HUES48 (cell line): ENCODE measurements around the gene AK5.
"Not testable (repeated sequence)": the region's sequence is repeated elsewhere in the genome, so short reads cannot be mapped to it uniquely, and the experiment has no call there.

Experiments used
- H3K27ac ChIP-seq: one replicate; pipeline ENCODE4 v1.7.0; 2013; ENCODE audit warnings: low read depth, low read length, inconsistent platforms
- H3K27me3 ChIP-seq: 2 replicates; pipeline ENCODE4 v1.6.1; 2013; ENCODE audit warnings: mild to moderate bottlenecking, low read length; ENCODE audit not compliant: control insufficient read depth, insufficient read depth
- H3K36me3 ChIP-seq: 2 replicates; pipeline ENCODE4 v1.6.1; 2013; ENCODE audit warnings: low read length; ENCODE audit not compliant: control insufficient read depth, insufficient read depth
- H3K4me1 ChIP-seq: 2 replicates; pipeline ENCODE4 v1.6.1; 2013; ENCODE audit warnings: mild to moderate bottlenecking, low read length; ENCODE audit not compliant: control insufficient read depth, insufficient read depth
- H3K4me3 ChIP-seq: 2 replicates; pipeline ENCODE4 v1.5.1; 2013; ENCODE audit warnings: mild to moderate bottlenecking, low read depth, low read length
- H3K9ac ChIP-seq: 2 replicates; pipeline ENCODE4 v1.6.1; 2013; ENCODE audit warnings: mild to moderate bottlenecking, low read depth, low read length, moderate library complexity
- H3K9me3 ChIP-seq: 2 replicates; pipeline ENCODE4 v1.6.1; 2013; ENCODE audit warnings: low read length; ENCODE audit not compliant: control insufficient read depth, insufficient read depth

Gene AK5

DNA sequence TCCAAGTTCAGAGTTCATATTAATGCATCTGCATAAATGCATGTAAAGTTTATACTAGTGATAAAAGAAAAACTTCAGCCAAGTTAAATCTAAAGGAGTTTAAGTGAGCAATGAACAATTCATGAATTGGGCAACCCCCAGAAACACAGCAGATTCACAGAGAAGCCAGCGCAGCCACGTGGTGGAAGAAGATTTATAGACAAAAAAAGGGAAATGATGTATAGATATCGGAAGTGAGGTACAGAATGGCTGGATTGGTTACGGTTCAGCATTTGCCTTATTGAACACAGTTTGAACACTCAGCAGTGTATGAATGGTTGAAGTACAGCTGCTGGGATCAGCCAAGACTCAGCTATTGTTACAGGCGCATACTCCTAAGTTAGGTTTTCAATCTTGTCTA lies 5.7 kb downstream of the AK5 start:
- Histone ChIP-seq H3K36me3 (no peaks in the 10 kb centered on the region), H3K27me3 (peaks cover 18% of the 10 kb centered on the region), H3K9ac (no peak overlapping the region), H3K9me3 (no peaks in the 10 kb centered on the region), H3K4me3 (no peak overlapping the region), H3K27ac (no peak overlapping the region), H3K4me1 (peaks cover 13% of the 10 kb centered on the region)

DNA sequence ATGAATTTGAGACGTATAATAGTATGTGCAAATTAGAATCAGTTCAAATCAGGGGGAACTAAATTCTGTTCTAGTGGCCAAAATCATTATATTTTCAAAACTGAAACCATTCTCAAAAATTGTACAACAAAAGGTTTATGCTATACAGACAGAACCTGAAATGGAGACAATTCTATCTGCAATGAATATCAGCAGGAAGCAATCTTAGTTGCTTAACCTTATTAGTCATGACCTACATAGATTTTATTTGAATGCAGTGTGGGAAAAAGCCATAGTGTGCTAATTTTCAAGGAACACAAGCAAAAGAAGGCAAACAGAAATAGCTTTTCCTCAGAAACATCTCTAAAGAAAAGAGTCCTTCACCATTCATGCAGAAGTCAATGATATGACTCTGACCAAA lies 6.5 kb downstream of the AK5 start:
- Histone ChIP-seq H3K4me1 (peaks cover 13% of the 10 kb centered on the region), H3K4me3 (no peak overlapping the region), H3K36me3 (no peaks in the 10 kb centered on the region), H3K27me3 (peaks cover 15% of the 10 kb centered on the region), H3K9ac (no peak overlapping the region), H3K27ac (no peak overlapping the region), H3K9me3 (no peaks in the 10 kb centered on the region)

GRCh38 chr1:77290576-77290975 lies 8.8 kb downstream of the AK5 start:
- no peaks in the 10 kb centered on the region for H3K27me3 ChIP-seq
- no peak overlapping the region for H3K4me3 ChIP-seq
- no peak overlapping the region for H3K9ac ChIP-seq
- no peaks in the 10 kb centered on the region for H3K36me3 ChIP-seq
- H3K9me3 ChIP-seq = no peaks in the 10 kb centered on the region
- H3K27ac ChIP-seq = no peak overlapping the region
- no peaks in the 10 kb centered on the region for H3K4me1 ChIP-seq

DNA sequence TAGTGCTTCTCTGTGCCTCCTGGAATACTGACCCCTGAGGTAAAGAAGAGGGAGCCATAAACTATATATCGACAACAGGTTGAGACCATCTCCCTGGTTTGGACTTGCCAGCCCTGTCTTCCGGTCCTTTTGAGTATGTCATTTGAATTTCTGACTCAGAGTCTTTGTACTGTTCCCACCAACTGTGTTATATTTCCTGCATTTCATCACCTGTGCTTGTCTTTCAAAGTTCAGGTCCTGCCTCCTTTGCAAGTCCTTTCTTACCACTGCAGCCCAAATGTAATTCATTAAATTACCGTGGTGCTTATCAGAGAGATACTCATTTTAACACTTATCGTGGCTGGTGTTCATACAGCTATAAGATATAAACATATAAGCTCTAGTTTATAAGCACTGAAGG lies 10.7 kb downstream of the AK5 start:
- H3K4me1 ChIP-seq = no peaks in the 10 kb centered on the region
- no peak overlapping the region for H3K9ac ChIP-seq
- no peaks in the 10 kb centered on the region for H3K9me3 ChIP-seq
- no peak overlapping the region for H3K27ac ChIP-seq
- H3K36me3 ChIP-seq = no peaks in the 10 kb centered on the region
- no peaks in the 10 kb centered on the region for H3K27me3 ChIP-seq
- no peak overlapping the region for H3K4me3 ChIP-seq

DNA sequence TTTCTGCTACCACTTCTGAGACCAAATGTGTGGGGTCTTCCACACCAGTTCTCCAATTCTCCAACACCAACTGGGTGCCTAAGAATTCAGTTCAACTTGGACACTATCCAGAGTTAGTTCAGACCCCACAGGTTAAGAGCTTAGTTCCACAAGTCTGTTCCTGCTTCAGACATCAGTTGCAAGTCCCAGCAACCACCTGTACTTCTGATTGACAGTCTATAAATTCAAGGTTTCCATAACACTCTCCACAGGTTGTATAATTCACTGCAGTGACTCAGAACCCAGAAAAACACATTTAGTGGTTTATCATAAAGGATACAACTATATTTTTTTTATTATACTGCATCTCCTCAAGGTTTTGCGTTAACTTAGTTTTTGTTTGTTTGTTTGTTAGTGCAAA lies 18.7 kb downstream of the AK5 start:
- no peak overlapping the region for H3K9ac ChIP-seq
- H3K4me1 ChIP-seq = no peaks in the 10 kb centered on the region
- H3K27ac ChIP-seq = no peak overlapping the region

GRCh38 chr1:77303387-77303786 lies 21.6 kb downstream of the AK5 start:
- H3K9me3 ChIP-seq = no peaks in the 10 kb centered on the region
- no peaks in the 10 kb centered on the region for H3K4me1 ChIP-seq
- H3K27me3 ChIP-seq = no peaks in the 10 kb centered on the region
- H3K9ac ChIP-seq = no peak overlapping the region
- H3K36me3 ChIP-seq = no peaks in the 10 kb centered on the region
- no peak overlapping the region for H3K27ac ChIP-seq
- H3K4me3 ChIP-seq = no peak overlapping the region

More for the DNA sequence above, 18.7 kb downstream of the AK5 start:
- Histone ChIP-seq H3K27me3 (no peaks in the 10 kb centered on the region), H3K9me3 (no peaks in the 10 kb centered on the region), H3K36me3 (no peaks in the 10 kb centered on the region), H3K4me3 (no peak overlapping the region)

GRCh38 chr1:77308889-77309621 lies 27.2 kb downstream of the AK5 start:
- Histone ChIP-seq H3K9ac (no peak overlapping the region), H3K27me3 (no peaks in the 10 kb centered on the region), H3K27ac (no peak overlapping the region), H3K36me3 (no peaks in the 10 kb centered on the region), H3K4me1 (no peaks in the 10 kb centered on the region), H3K9me3 (no peaks in the 10 kb centered on the region), H3K4me3 (no peak overlapping the region)

GRCh38 chr1:77310924-77311323 lies 29.1 kb downstream of the AK5 start:
- H3K36me3 ChIP-seq = no peaks in the 10 kb centered on the region
- no peaks in the 10 kb centered on the region for H3K4me1 ChIP-seq
- no peak overlapping the region for H3K9ac ChIP-seq

GRCh38 chr1:77312364-77312763 lies 30.5 kb downstream of the AK5 start:
- not testable (repeated sequence) for H3K9me3 ChIP-seq, H3K4me1 ChIP-seq, H3K36me3 ChIP-seq, H3K27ac ChIP-seq, H3K27me3 ChIP-seq, H3K4me3 ChIP-seq, H3K9ac ChIP-seq

More at GRCh38 chr1:77310924-77311323, 29.1 kb downstream of the AK5 start:
- H3K4me3 ChIP-seq = no peak overlapping the region
- no peaks in the 10 kb centered on the region for H3K27me3 ChIP-seq
- H3K27ac ChIP-seq = no peak overlapping the region
- no peaks in the 10 kb centered on the region for H3K9me3 ChIP-seq

DNA sequence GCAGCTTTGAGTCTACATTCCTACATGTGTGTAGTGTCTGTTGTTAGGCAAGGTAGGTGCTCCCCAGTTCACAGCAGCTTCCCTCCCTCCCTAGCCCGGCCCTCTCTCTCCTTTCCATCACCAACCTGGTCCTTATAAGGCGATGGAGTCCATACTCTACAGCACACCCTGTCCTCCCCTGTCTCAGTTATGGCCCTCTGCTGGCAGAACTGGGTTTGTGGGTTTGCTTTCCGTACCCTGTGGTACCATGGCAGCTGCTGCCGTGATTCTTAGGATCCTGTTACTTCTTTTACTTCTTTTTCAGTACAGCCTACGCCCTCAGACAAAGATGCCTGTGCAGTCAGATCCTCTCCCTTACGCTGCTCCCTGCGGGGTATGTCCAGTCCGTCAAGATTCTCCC lies 31.7 kb downstream of the AK5 start:
- Histone ChIP-seq H3K36me3 (no peaks in the 10 kb centered on the region), H3K27ac (no peak overlapping the region), H3K9ac (no peak overlapping the region), H3K4me3 (no peak overlapping the region), H3K4me1 (no peaks in the 10 kb centered on the region), H3K9me3 (no peaks in the 10 kb centered on the region), H3K27me3 (no peaks in the 10 kb centered on the region)

DNA sequence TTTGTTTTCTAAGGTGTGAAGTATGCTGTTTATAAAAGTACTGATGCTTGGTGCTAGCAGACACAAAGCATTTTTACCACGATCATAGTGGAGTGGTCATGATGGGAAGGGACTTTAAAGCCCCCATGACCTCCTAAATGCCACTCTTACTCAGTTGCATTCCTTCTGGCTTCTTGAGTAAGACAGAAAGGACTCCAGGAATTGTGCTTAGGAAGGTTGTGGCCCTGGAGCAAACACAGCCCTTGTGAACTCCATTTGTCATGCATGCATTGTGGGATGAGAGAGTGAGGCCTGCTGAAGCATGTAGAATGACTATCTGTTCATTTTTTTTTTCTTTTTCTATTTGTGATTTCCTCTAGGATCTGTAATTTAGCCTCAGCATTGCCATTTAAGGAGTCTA lies 34.2 kb downstream of the AK5 start:
- H3K4me3 ChIP-seq = no peak overlapping the region
- no peak overlapping the region for H3K9ac ChIP-seq
- no peaks in the 10 kb centered on the region for H3K36me3 ChIP-seq
- no peak overlapping the region for H3K27ac ChIP-seq
- no peaks in the 10 kb centered on the region for H3K27me3 ChIP-seq
- no peaks in the 10 kb centered on the region for H3K9me3 ChIP-seq
- no peaks in the 10 kb centered on the region for H3K4me1 ChIP-seq
